Nephron (organoid): Measurements from ENCODE around the gene CDYL2.

Source experiments
- H3K27ac Mint-ChIP-seq, 3 experiments: 2 replicates each; pipeline ENCODE4 v1.8.0; 2020; ENCODE audit warnings: mixed read lengths in 3 of 3, mild to moderate bottlenecking in 2 of 3, moderate library complexity in 1 of 3
- H3K27me3 Mint-ChIP-seq: 2 replicates; pipeline ENCODE4 v1.8.0; 2021; ENCODE audit warnings: low read depth, mild to moderate bottlenecking, moderate library complexity, mixed read lengths
- H3K36me3 Mint-ChIP-seq: 2 replicates; pipeline ENCODE4 v1.8.0; 2020; ENCODE audit warnings: low read depth, mixed read lengths
- H3K4me1 Mint-ChIP-seq: 2 replicates; pipeline ENCODE4 v1.8.0; 2020; ENCODE audit warnings: mixed read lengths
- H3K4me3 Mint-ChIP-seq, 3 experiments: 2 replicates each; pipeline ENCODE4 v1.8.0; 2020; ENCODE audit warnings: mild to moderate bottlenecking in 3 of 3, mixed read lengths in 3 of 3, moderate library complexity in 2 of 3
- H3K9me3 Mint-ChIP-seq: 2 replicates; pipeline ENCODE4 v1.8.0; 2020; ENCODE audit warnings: mixed read lengths
- TF ChIP-seq, protein P1 (sequence below), 3 experiments: fragments of 200-600 bp; sonication (generic); IDR thresholded peaks; one replicate each; pipeline ENCODE4 v1.5.0; 2021; ENCODE audit warnings: antibody characterized with exemption in 3 of 3; ENCODE audit not compliant: unreplicated experiment in 3 of 3

CDYL2 gene

GRCh38 chr16:80682421-80683070 is 121.9 kb downstream of the CDYL2 start:
- H3K4me3 Mint-ChIP-seq, result no peak overlapping the region
- TF ChIP-seq, protein P1, sequence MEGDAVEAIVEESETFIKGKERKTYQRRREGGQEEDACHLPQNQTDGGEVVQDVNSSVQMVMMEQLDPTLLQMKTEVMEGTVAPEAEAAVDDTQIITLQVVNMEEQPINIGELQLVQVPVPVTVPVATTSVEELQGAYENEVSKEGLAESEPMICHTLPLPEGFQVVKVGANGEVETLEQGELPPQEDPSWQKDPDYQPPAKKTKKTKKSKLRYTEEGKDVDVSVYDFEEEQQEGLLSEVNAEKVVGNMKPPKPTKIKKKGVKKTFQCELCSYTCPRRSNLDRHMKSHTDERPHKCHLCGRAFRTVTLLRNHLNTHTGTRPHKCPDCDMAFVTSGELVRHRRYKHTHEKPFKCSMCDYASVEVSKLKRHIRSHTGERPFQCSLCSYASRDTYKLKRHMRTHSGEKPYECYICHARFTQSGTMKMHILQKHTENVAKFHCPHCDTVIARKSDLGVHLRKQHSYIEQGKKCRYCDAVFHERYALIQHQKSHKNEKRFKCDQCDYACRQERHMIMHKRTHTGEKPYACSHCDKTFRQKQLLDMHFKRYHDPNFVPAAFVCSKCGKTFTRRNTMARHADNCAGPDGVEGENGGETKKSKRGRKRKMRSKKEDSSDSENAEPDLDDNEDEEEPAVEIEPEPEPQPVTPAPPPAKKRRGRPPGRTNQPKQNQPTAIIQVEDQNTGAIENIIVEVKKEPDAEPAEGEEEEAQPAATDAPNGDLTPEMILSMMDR (IDR thresholded peaks at IDR 0.05; ENCODE audit: unreplicated experiment in 3 of 3), result no peak
- peaks cover 5% of the 10 kb centered on the region for H3K27me3 Mint-ChIP-seq
- no peak overlapping the region for H3K27ac Mint-ChIP-seq
- peaks cover 12% of the 10 kb centered on the region for H3K36me3 Mint-ChIP-seq
- peaks cover 6% of the 10 kb centered on the region for H3K9me3 Mint-ChIP-seq
- no peaks in the 10 kb centered on the region for H3K4me1 Mint-ChIP-seq

DNA sequence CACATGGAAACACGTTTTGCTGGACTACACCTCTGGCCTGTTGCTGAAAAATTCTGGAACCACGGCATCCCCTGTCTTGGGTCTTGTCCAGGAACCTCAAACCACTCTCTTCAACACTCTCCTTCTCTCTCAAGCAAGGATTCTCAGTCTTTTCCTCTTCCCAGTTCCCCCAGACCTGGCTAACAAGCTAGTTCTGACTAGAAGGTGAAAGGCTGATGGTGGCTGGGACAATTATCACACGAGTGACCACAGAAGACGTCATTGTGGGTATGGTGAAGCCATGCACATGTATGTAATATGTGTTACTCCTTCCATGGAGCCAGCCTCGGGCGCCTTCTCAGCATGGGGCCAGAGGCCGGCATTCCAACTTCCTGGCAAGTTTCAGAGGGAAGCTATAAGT is 123.0 kb downstream of the CDYL2 start:
- H3K36me3 Mint-ChIP-seq, result peaks cover 12% of the 10 kb centered on the region
- no peak overlapping the region for H3K4me3 Mint-ChIP-seq
- peaks cover 5% of the 10 kb centered on the region for H3K27me3 Mint-ChIP-seq
- no peak overlapping the region for H3K27ac Mint-ChIP-seq
- TF ChIP-seq, protein P1 (IDR thresholded peaks at IDR 0.05; ENCODE audit: unreplicated experiment in 3 of 3), result no peak
- peaks cover 6% of the 10 kb centered on the region for H3K9me3 Mint-ChIP-seq
- H3K4me1 Mint-ChIP-seq, result no peaks in the 10 kb centered on the region

GRCh38 chr16:80680839-80681238 is 123.6 kb downstream of the CDYL2 start:
- H3K27ac Mint-ChIP-seq, result no peak overlapping the region
- TF ChIP-seq, protein P1 (IDR thresholded peaks at IDR 0.05; ENCODE audit: unreplicated experiment in 3 of 3), result no peak
- peaks cover 12% of the 10 kb centered on the region for H3K36me3 Mint-ChIP-seq
- H3K9me3 Mint-ChIP-seq, result peaks cover 6% of the 10 kb centered on the region
- H3K27me3 Mint-ChIP-seq, result peaks cover 5% of the 10 kb centered on the region
- no peaks in the 10 kb centered on the region for H3K4me1 Mint-ChIP-seq
- H3K4me3 Mint-ChIP-seq, result no peak overlapping the region

GRCh38 chr16:80680046-80680445 is 124.4 kb downstream of the CDYL2 start:
- H3K4me3 Mint-ChIP-seq, result no peak overlapping the region
- H3K27ac Mint-ChIP-seq, result no peak overlapping the region

GRCh38 chr16:80674884-80675283 is 129.5 kb downstream of the CDYL2 start:
- TF ChIP-seq, protein P1 (IDR thresholded peaks at IDR 0.05; ENCODE audit: unreplicated experiment in 3 of 3), result no peak
- peaks cover 6% of the 10 kb centered on the region for H3K9me3 Mint-ChIP-seq
- H3K4me1 Mint-ChIP-seq, result no peaks in the 10 kb centered on the region
- no peaks in the 10 kb centered on the region for H3K27me3 Mint-ChIP-seq
- H3K36me3 Mint-ChIP-seq, result peaks cover 9% of the 10 kb centered on the region
- H3K27ac Mint-ChIP-seq, result no peak overlapping the region
- H3K4me3 Mint-ChIP-seq, result no peak overlapping the region

More at GRCh38 chr16:80680046-80680445, 124.4 kb downstream of the CDYL2 start:
- no peaks in the 10 kb centered on the region for H3K4me1 Mint-ChIP-seq
- H3K9me3 Mint-ChIP-seq, result peaks cover 6% of the 10 kb centered on the region
- TF ChIP-seq, protein P1 (IDR thresholded peaks at IDR 0.05; ENCODE audit: unreplicated experiment in 3 of 3), result no peak
- peaks cover 5% of the 10 kb centered on the region for H3K27me3 Mint-ChIP-seq
- peaks cover 16% of the 10 kb centered on the region for H3K36me3 Mint-ChIP-seq

- Mint-ChIP-seq H3K27me3 (peaks cover 5% of the 10 kb centered on the region), H3K27ac (no peak overlapping the region), H3K9me3 (no peaks in the 10 kb centered on the region), H3K36me3 (peaks cover 3% of the 10 kb centered on the region), H3K4me1 (no peaks in the 10 kb centered on the region), H3K4me3 (no peak overlapping the region)
- TF ChIP-seq, protein P1 (IDR thresholded peaks at IDR 0.05; ENCODE audit: unreplicated experiment in 3 of 3), result no peak
Measured at GRCh38 chr16:80672379-80672778, 132.0 kb downstream of the CDYL2 start.
